AG09309 (cell line): ENCODE results near the gene DOCK7.
"Not testable (repeated sequence)": the region's sequence is repeated elsewhere in the genome, so short reads cannot be mapped to it uniquely, and the experiment has no call there.

Experiments
- DNase-seq: peaks from one replicate; pipeline ENCODE4 v3.0.0-alpha.2; 2010; ENCODE audit warnings: low read depth
- H3K4me3 ChIP-seq: 2 replicates; pipeline ENCODE4 v1.5.1; 2011; ENCODE audit warnings: mild to moderate bottlenecking, low read depth, low read length, moderate library complexity; ENCODE audit not compliant: control insufficient read depth
- TF ChIP-seq, protein P1 (sequence below): IDR thresholded peaks from 2 replicates; pipeline ENCODE4 v1.5.1; 2011; ENCODE audit warnings: mild to moderate bottlenecking, low read depth, low read length, inconsistent platforms; ENCODE audit not compliant: insufficient read depth, control insufficient read depth; ENCODE audit errors: missing control alignments

DOCK7 gene

DNA sequence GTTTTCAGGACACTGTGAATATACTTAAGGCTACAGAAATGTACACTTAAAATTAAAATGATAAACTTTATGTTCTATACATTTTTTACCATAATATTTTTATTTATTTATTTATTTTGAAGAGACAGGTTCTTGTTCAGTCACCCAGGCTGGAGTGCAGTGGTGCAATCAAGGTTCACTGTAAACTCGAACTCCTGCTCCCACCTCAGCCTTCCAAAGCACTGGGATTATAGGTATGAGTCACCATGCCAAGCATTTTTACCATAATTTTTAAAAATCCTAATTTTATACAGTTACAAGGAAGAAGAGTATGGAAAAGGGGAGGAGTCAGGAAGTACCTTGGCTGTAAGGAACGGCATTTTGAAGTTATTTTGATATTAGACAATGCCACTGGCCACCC lies 114.5 kb downstream of the DOCK7 start:
- DNase-seq: no peak
- TF ChIP-seq, protein P1, sequence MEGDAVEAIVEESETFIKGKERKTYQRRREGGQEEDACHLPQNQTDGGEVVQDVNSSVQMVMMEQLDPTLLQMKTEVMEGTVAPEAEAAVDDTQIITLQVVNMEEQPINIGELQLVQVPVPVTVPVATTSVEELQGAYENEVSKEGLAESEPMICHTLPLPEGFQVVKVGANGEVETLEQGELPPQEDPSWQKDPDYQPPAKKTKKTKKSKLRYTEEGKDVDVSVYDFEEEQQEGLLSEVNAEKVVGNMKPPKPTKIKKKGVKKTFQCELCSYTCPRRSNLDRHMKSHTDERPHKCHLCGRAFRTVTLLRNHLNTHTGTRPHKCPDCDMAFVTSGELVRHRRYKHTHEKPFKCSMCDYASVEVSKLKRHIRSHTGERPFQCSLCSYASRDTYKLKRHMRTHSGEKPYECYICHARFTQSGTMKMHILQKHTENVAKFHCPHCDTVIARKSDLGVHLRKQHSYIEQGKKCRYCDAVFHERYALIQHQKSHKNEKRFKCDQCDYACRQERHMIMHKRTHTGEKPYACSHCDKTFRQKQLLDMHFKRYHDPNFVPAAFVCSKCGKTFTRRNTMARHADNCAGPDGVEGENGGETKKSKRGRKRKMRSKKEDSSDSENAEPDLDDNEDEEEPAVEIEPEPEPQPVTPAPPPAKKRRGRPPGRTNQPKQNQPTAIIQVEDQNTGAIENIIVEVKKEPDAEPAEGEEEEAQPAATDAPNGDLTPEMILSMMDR: no peak
- H3K4me3 ChIP-seq: no peak overlapping the region

DNA sequence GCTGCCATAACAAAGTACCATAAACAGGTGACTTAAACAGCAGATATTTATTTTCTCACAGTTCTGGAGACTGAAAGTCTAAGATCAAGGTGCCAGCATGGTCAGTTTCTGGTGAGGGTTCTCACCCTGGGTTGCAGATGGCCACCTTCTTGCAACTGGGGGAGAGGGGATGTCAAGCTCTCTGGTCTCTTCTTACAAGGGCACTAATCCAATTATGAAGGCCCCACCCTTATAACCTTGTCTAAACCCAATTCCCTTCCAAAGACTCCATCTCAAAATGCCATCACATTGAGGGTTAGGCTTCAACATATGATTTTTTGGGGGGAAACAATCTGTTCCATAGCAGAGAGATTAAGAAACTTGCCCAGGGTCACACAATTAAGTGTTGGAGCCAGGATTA lies 115.7 kb downstream of the DOCK7 start:
- TF ChIP-seq, protein P1: no peak
- DNase-seq: no peak
- H3K4me3 ChIP-seq: no peak overlapping the region

DNA sequence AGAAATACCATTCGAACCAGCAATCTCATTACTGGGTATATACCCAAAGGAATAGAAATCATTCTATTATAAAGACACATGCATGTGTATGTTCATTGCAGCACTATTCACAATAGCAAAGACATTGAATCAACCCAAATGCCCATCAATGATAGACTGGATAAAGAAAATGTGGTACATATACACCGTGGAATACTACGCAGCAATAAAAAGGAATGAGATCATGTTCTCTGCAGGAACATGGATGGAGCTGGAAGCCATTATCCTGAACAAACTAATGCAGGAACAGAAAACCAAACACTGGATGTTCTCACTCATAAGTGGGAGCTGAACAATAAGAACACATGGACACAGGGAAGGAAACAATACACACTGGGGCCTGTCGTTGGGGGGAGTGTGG lies 116.7 kb downstream of the DOCK7 start:
- H3K4me3 ChIP-seq, DNase-seq: not testable (repeated sequence)

DNA sequence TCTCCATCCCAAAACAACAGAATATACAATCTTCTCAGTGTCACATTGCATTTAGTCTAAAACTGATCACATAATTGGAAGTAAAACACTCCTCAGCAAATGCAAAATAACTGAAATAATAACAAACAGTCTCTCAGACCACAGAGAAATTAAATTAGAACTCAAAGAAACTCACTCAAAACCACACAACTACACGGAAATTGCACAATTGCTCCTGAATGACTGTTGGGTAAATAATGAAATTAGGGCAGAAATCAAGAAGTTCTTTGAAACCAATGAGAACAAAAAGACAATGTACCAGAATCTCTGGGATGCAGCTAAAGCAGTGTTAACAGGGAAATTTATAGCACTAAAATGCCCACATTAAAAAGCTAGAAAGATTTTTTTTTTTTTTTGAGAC lies 120.3 kb downstream of the DOCK7 start:
- DNase-seq, H3K4me3 ChIP-seq: not testable (repeated sequence)

DNA sequence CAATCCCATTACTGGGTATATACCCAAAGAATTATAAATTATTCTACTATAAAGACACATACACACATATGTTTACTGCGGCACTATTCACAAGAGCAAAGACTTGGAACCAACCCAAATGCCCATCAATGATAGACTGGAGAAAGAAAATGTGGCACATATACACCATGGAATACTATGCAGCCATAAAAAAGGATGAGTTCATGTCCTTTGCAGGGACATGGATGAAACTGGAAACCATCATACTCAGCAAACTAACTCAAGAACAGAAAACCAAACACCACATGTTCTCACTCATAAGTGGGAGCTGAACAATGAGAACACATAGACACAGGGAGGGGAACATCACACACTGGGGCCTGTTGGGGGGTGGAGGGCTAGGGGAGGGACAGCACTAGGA lies 121.0 kb downstream of the DOCK7 start:
- not testable (repeated sequence) for DNase-seq, H3K4me3 ChIP-seq

DNA sequence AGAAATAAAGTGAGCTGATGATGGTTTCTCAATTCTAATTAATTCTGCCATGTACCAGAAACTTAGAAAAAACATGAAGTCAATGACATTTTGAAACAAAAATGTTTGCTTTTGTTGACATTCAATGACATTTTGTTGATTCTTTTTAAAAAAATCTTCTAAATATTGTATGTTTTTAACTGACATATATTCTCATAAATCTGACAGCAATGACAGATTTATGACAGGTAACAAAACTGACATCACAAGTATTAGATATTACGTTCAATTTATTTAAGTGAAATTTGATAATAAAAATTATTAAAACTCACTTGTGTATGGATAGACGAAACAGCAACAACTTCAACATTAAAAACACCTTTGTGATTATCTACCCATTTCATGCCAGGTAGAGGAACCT lies 126.9 kb downstream of the DOCK7 start:
- no peak overlapping the region for H3K4me3 ChIP-seq
- TF ChIP-seq, protein P1: no peak
- DNase-seq: no peak

DNA sequence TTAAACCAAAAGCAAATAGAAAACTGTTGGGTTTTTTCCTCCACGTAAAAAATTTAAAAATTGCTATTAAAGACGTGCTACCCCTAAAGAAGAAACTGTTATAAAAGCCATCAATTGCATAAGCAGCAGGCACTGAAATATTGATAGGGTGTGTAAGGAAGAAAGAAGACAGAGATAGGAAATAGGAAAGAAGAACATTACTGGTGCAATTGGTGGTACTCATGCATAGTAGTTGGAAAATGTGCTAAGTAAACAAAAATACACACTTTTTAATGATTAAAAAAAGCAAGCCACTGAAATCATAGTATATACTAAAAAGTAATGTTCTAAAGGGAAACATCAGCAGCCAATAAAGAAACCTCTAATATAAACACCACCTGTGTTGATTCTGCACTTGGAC lies 143.6 kb downstream of the DOCK7 start:
- DNase-seq: no peak
- TF ChIP-seq, protein P1: no peak

DNA sequence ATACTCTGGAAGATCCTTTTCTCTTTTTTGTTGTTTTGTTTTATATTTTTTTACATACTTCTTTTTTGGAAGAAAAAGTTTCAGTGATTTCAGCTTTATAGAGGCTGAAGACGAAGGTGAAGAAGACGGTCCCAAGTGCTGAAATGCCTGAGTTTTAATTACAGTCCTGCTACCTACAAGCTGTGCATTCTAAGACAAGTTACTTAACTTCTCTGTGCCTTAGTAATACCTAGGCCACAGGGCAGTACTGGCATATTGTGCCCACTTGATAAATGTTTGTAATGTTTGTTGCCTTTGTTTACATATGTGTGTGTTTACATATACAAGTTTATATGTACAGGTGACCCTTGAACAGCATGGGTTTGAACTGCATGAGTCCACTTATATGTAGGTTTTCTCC lies 147.1 kb downstream of the DOCK7 start:
- no peak for DNase-seq
- no peak overlapping the region for H3K4me3 ChIP-seq
- TF ChIP-seq, protein P1: no peak

More for the DNA sequence above, 143.6 kb downstream of the DOCK7 start:
- H3K4me3 ChIP-seq: no peak overlapping the region
